NB4 (cell line): ENCODE results near the gene APOF.
"Not testable (repeated sequence)": the region's sequence is repeated elsewhere in the genome, so short reads cannot be mapped to it uniquely, and the experiment has no call there.

ENCODE experiments used
- DNase-seq: peaks from one replicate; pipeline ENCODE4 v3.0.0; 2010; ENCODE audit warnings: low read depth
- H3K4me3 ChIP-seq: one replicate; pipeline ENCODE4 v1.5.1; 2011; ENCODE audit warnings: mild to moderate bottlenecking, low read depth, low read length, moderate library complexity
- CTCF ChIP-seq: IDR thresholded peaks from one replicate; pipeline ENCODE4 v1.5.1; 2012; ENCODE audit warnings: low read depth, low read length
- MAX ChIP-seq: IDR thresholded peaks from 2 replicates; pipeline ENCODE4 v1.6.1; 2011; ENCODE audit warnings: low read depth, low read length
- MYC ChIP-seq: IDR thresholded peaks from 2 replicates; pipeline ENCODE4 v1.6.1; 2011; ENCODE audit warnings: low read depth, low read length
- POLR2A ChIP-seq: IDR thresholded peaks from 2 replicates; pipeline ENCODE4 v1.6.1; 2011; ENCODE audit warnings: mild to moderate bottlenecking; ENCODE audit not compliant: insufficient read length; ENCODE audit errors: extremely low read depth

APOF gene

GRCh38 chr12:56362130-56363059, at the start of gene APOF:
APOF (minus strand) TSS chr12:56362857; CDS start chr12:56362745, 112 bp downstream.
- DNase-seq: no peak
- no peak for TF ChIP-seq CTCF
- TF ChIP-seq MAX: no peak
- no peak for TF ChIP-seq POLR2A
- TF ChIP-seq MYC: no peak
- no peak within 1 kb of the TSS for H3K4me3 ChIP-seq

GRCh38 chr12:56411781-56412639, 49.4 kb upstream of the APOF start:
- TF ChIP-seq MAX (no peak), MYC (no peak), CTCF (no peak), POLR2A (no peak)
- DNase-seq: no peak

GRCh38 chr12:56410768-56411167, 48.1 kb upstream of the APOF start:
- TF ChIP-seq CTCF (no peak), MYC (no peak), MAX (no peak), POLR2A (no peak)
- DNase-seq: no peak
- H3K4me3 ChIP-seq: no peak overlapping the region

More at GRCh38 chr12:56411781-56412639, 49.4 kb upstream of the APOF start:
- H3K4me3 ChIP-seq: no peak overlapping the region

GRCh38 chr12:56408799-56409417, 46.3 kb upstream of the APOF start:
- no peak for DNase-seq
- no peak for TF ChIP-seq CTCF
- no peak for TF ChIP-seq POLR2A
- no peak for TF ChIP-seq MAX
- no peak for TF ChIP-seq MYC

GRCh38 chr12:56404227-56404626, 41.6 kb upstream of the APOF start:
- not testable (repeated sequence) for H3K4me3 ChIP-seq, DNase-seq

More at GRCh38 chr12:56408799-56409417, 46.3 kb upstream of the APOF start:
- H3K4me3 ChIP-seq: no peak overlapping the region

- H3K4me3 ChIP-seq, DNase-seq: not testable (repeated sequence)
These were observed 39.0 kb upstream of the APOF start for GRCh38 chr12:56401612-56402011.

- not testable (repeated sequence) for H3K4me3 ChIP-seq, DNase-seq
These were observed 38.5 kb upstream of the APOF start for GRCh38 chr12:56401125-56401524.

GRCh38 chr12:56399466-56399865, 36.8 kb upstream of the APOF start:
- DNase-seq: not testable (repeated sequence)

More at GRCh38 chr12:56399466-56399865, 36.8 kb upstream of the APOF start:
- H3K4me3 ChIP-seq: not testable (repeated sequence)
